Lung (tissue), 12 donors: ENCODE results near the gene TAF10. TPM values are rescaled to one million over a fixed set of nuclear protein-coding genes. Genes with fewer than 3 reads are reported as not detected.

Experiments
- ATAC-seq: fragments of 200-7000 bp; cut with Tn5 transposase; one replicate; pipeline ENCODE4 v1.9.1; 2020; ENCODE audit warnings: moderate number of reproducible peaks; ENCODE audit not compliant: insufficient read depth, low FRiP score
- DNase-seq, 3 donors: peaks; one replicate each; pipeline ENCODE4 v3.0.0-alpha.2; 2013 to 2017
- H3K27ac ChIP-seq, 2 donors: one replicate each; pipeline ENCODE4 v1.5.1; 2013; ENCODE audit warnings: mild to moderate bottlenecking in 2 of 2, moderate library complexity in 2 of 2, control low read depth in 1 of 2, inconsistent platforms in 1 of 2, low read depth in 1 of 2, low read length in 1 of 2
- H3K27me3 ChIP-seq, 3 donors: one replicate each; pipeline ENCODE4 v1.5.1; 2013; ENCODE audit warnings: low read length in 2 of 3; ENCODE audit not compliant: control insufficient read depth in 3 of 3, insufficient read depth in 3 of 3
- H3K36me3 ChIP-seq, 4 donors: one replicate each; pipeline ENCODE4 v1.5.1; 2013; ENCODE audit warnings: low read length in 4 of 4, mild to moderate bottlenecking in 1 of 4, moderate library complexity in 1 of 4; ENCODE audit not compliant: control insufficient read depth in 4 of 4, insufficient read depth in 4 of 4
- H3K4me1 ChIP-seq, 5 donors: one replicate each; pipeline ENCODE4 v1.5.1; 2013; ENCODE audit warnings: low read length in 5 of 5, mild to moderate bottlenecking in 2 of 5, moderate library complexity in 1 of 5; ENCODE audit not compliant: control insufficient read depth in 5 of 5, insufficient read depth in 5 of 5
- H3K4me3 ChIP-seq: one replicate; pipeline ENCODE4 v1.5.1; 2013; ENCODE audit warnings: mild to moderate bottlenecking, control low read depth, moderate library complexity
- H3K9ac ChIP-seq, 2 donors: one replicate each; pipeline ENCODE4 v1.5.1; 2013; ENCODE audit warnings: low read length in 2 of 2, control low read depth in 1 of 2; ENCODE audit not compliant: insufficient read depth in 1 of 2
- H3K9me3 ChIP-seq, 4 donors: one replicate each; pipeline ENCODE4 v1.5.1; 2013; ENCODE audit warnings: low read length in 3 of 4, mild to moderate bottlenecking in 1 of 4, moderate library complexity in 1 of 4; ENCODE audit not compliant: control insufficient read depth in 4 of 4, insufficient read depth in 3 of 4
- WGBS, 2 donors: extraction: QIAGEN DNeasy Blood & Tissue Kit; methylation state at CpG; one replicate each; pipeline ENCODE4 v1.1.7; 2013; 5-methylcytosine and 5-hydroxymethylcytosine counted together
- polyA plus RNA-seq, 2 donors: library from polyadenylated mRNA; stranded (reverse); fragments of 200-250 nt; gene quantifications; one replicate each; pipeline ENCODE4 v1.2.1, GENCODE V29; 2013
- total RNA-seq, 2 donors: library from RNA; depleted of rRNA in 1 of 2; stranded (reverse); fragments of >200 nt in 1 of 2; gene quantifications; one replicate each; pipeline ENCODE4 v1.2.1, GENCODE V29; 2014 to 2021
- TF ChIP-seq, protein P1 (sequence below): IDR thresholded peaks from 2 replicates; pipeline ENCODE4 v1.5.1; 2012; ENCODE audit warnings: mild to moderate bottlenecking; ENCODE audit errors: control extremely low read depth, extremely low read depth
- donor health status: control.
- donor health status: control.
- donor health status: Bipolar disorder and iron deficiency.
- donor health status: healthy.
- donor health status: DM: yes; HTN: yes; CAD: no.

The TAF10 gene
- total and polyA plus RNA-seq, 4 donors, result 23.9 to 149 (median 117) TPM

- peaks cover 6 to 35% (median 16%) of the 10 kb centered on the region in 5 donors for H3K4me1 ChIP-seq
- H3K27me3 ChIP-seq, result no peaks in the 10 kb centered on the region
- no peaks in the 10 kb centered on the region for H3K9me3 ChIP-seq
- no peak overlapping the region for H3K9ac ChIP-seq
- TF ChIP-seq, protein P1, sequence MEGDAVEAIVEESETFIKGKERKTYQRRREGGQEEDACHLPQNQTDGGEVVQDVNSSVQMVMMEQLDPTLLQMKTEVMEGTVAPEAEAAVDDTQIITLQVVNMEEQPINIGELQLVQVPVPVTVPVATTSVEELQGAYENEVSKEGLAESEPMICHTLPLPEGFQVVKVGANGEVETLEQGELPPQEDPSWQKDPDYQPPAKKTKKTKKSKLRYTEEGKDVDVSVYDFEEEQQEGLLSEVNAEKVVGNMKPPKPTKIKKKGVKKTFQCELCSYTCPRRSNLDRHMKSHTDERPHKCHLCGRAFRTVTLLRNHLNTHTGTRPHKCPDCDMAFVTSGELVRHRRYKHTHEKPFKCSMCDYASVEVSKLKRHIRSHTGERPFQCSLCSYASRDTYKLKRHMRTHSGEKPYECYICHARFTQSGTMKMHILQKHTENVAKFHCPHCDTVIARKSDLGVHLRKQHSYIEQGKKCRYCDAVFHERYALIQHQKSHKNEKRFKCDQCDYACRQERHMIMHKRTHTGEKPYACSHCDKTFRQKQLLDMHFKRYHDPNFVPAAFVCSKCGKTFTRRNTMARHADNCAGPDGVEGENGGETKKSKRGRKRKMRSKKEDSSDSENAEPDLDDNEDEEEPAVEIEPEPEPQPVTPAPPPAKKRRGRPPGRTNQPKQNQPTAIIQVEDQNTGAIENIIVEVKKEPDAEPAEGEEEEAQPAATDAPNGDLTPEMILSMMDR, result no peak
- no peak overlapping the region for H3K4me3 ChIP-seq
- no peak for ATAC-seq
- peak in 1 of 3 donors; percentile 1 for DNase-seq
- no peak overlapping the region for H3K27ac ChIP-seq
- WGBS, 2 donors, result 81 to 93% methylated on average over 2 of the region's 2 CpGs
- H3K36me3 ChIP-seq, result peaks cover 5 to 42% (median 17%) of the 10 kb centered on the region in 4 donors
These were observed 2.4 kb upstream of the TAF10 start for GRCh38 chr11:6614446-6614845.

- WGBS, 2 donors, result 95 to 97% methylated on average over 3 of the region's 3 CpGs
- H3K36me3 ChIP-seq, result peaks cover 14 to 51% (median 26%) of the 10 kb centered on the region in 4 donors
- no peak for DNase-seq
- no peak overlapping the region for H3K4me3 ChIP-seq
- H3K9ac ChIP-seq, result peak overlapping the region in 1 of 2 donors; percentile 95
- no peaks in the 10 kb centered on the region for H3K9me3 ChIP-seq
- no peaks in the 10 kb centered on the region for H3K27me3 ChIP-seq
- ATAC-seq, result no peak
- H3K27ac ChIP-seq, result no peak overlapping the region
- H3K4me1 ChIP-seq, result peaks cover 5 to 28% (median 14%) of the 10 kb centered on the region in 5 donors
- TF ChIP-seq, protein P1, result no peak
These were observed 1.5 kb upstream of the TAF10 start for GRCh38 chr11:6613496-6613895.

GRCh38 chr11:6611963-6612212 is 128 bp downstream of the TAF10 start:
- TF ChIP-seq, protein P1, result no peak
- H3K27me3 ChIP-seq, result no peaks in the 10 kb centered on the region
- peak overlapping the region; percentile 85 for H3K4me3 ChIP-seq
- ATAC-seq, result no peak
- H3K4me1 ChIP-seq, result peaks cover 0 to 31% (median 14%) of the 10 kb centered on the region in 5 donors
- 1% methylated on average over 16 to 36 of the region's 36 CpGs for WGBS, 2 donors
- H3K27ac ChIP-seq, result peak overlapping the region; percentile 80 to 96
- H3K9ac ChIP-seq, result no peak overlapping the region
- no peak for DNase-seq
- H3K36me3 ChIP-seq, result peaks cover 14 to 55% (median 33%) of the 10 kb centered on the region in 4 donors
- no peaks in the 10 kb centered on the region for H3K9me3 ChIP-seq
